PC-3 (cell line): ENCODE results near the gene AFF2. TPM values are rescaled to one million over a fixed set of nuclear protein-coding genes. Genes with fewer than 3 reads are reported as not detected.

Experiments
- ATAC-seq: fragments of 200-7000 bp; cut with Tn5 transposase; 2 replicates; pipeline ENCODE4 v1.9.1; 2020; ENCODE audit warnings: mild to moderate bottlenecking, moderate library complexity
- BruUV-seq: library from RNA; stranded (reverse); fragments of 400-500 nt; replicated peaks from 2 replicates; lab custom pipeline; 2021; lab: Mats Ljungman, UMichigan
- CTCF ChIA-PET: fragments of 300-600 bp; sonication (Branson Sonifier 250); formaldehyde crosslinking; loops from one replicate; lab custom pipeline; 2022; ENCODE audit warnings: antibody characterized with exemption; lab: Charles Lee
- POLR2A ChIA-PET: fragments of 300-600 bp; sonication (Branson Sonifier 250); formaldehyde crosslinking; loops from one replicate; lab custom pipeline; 2022; ENCODE audit warnings: antibody characterized with exemption; ENCODE audit not compliant: unreplicated experiment; lab: Charles Lee
- DNase-seq: peaks from one replicate; pipeline ENCODE4 v3.0.0-alpha.2; 2015
- H2AFZ ChIP-seq: fragments of 300-600 bp; sonication (generic); 2 replicates; pipeline ENCODE4 v1.6.0; 2016; ENCODE audit warnings: antibody characterized with exemption, low read length
- H3F3A ChIP-seq: fragments of 300-600 bp; sonication (generic); one replicate; pipeline ENCODE4 v1.6.0; 2017; ENCODE audit warnings: antibody characterized with exemption, low read length, control low read depth, mild to moderate bottlenecking; ENCODE audit not compliant: unreplicated experiment
- H3K27ac ChIP-seq: fragments of 300-600 bp; sonication (generic); 2 replicates; pipeline ENCODE4 v1.5.1; 2016; ENCODE audit warnings: mild to moderate bottlenecking, low read length
- H3K27me3 ChIP-seq: fragments of 300-600 bp; sonication (generic); 2 replicates; pipeline ENCODE4 v1.6.1; 2016; ENCODE audit warnings: low read length, mixed read lengths
- H3K36me3 ChIP-seq: fragments of 300-600 bp; sonication (generic); 2 replicates; pipeline ENCODE4 v1.6.1; 2016; ENCODE audit warnings: low read depth, mixed run types, low read length, mixed read lengths
- H3K4me1 ChIP-seq: fragments of 300-600 bp; sonication (generic); 2 replicates; pipeline ENCODE4 v1.5.1; 2016; ENCODE audit warnings: low read length; ENCODE audit not compliant: insufficient read depth
- H3K4me2 ChIP-seq: fragments of 300-600 bp; sonication (generic); 2 replicates; pipeline ENCODE4 v1.6.0; 2016; ENCODE audit warnings: low read length
- H3K4me3 ChIP-seq: fragments of 300-600 bp; sonication (generic); 2 replicates; pipeline ENCODE4 v1.5.1; 2016; ENCODE audit warnings: mild to moderate bottlenecking, low read length, mixed read lengths
- H3K79me2 ChIP-seq: fragments of 300-600 bp; sonication (generic); 2 replicates; pipeline ENCODE4 v1.6.1; 2017; ENCODE audit warnings: low read length, mixed read lengths
- H3K9ac ChIP-seq: fragments of 300-600 bp; sonication (generic); 2 replicates; pipeline ENCODE4 v1.6.0; 2016; ENCODE audit warnings: mild to moderate bottlenecking, low read length
- H3K9me2 ChIP-seq: fragments of 300-600 bp; sonication (generic); replicated peaks from 2 replicates; pipeline ENCODE4 v1.6.1; 2016; ENCODE audit warnings: mixed run types, low read length, mixed read lengths
- H3K9me3 ChIP-seq: fragments of 300-600 bp; sonication (generic); 2 replicates; pipeline ENCODE4 v1.6.1; 2016; ENCODE audit warnings: low read length, mixed read lengths
- H4K20me1 ChIP-seq: fragments of 300-600 bp; sonication (generic); 2 replicates; pipeline ENCODE4 v1.6.1; 2016; ENCODE audit warnings: low read length, mixed read lengths
- CTCF ChIP-seq: fragments of 300-600 bp; sonication (generic); conservative IDR thresholded peaks from 2 replicates; pipeline ENCODE4 v1.5.1; 2017; ENCODE audit warnings: antibody characterized with exemption, low read depth, mild to moderate bottlenecking, low read length
- EZH2 ChIP-seq: fragments of 300-600 bp; sonication (generic); IDR thresholded peaks from one replicate; pipeline ENCODE4 v1.6.1; 2017; ENCODE audit warnings: antibody characterized with exemption, mild to moderate bottlenecking, low read length; ENCODE audit not compliant: unreplicated experiment
- EZH2phosphoT487 ChIP-seq: fragments of 300-600 bp; sonication (generic); IDR thresholded peaks from 2 replicates; pipeline ENCODE4 v1.6.1; 2018; ENCODE audit warnings: mild to moderate bottlenecking, antibody characterized with exemption, low read length, borderline replicate concordance
- intact Hi-C: fragments of 100-400 bp; cut with micrococcal nuclease; formaldehyde crosslinking; loops from 2 replicates; pipeline ENCODE4 v1.9.0; 2023
- total RNA-seq: library from RNA; depleted of rRNA; stranded (reverse); fragments of >200 nt; gene quantifications from 2 replicates; pipeline ENCODE4 v1.2.3, GENCODE V29; 2014

Gene AFF2
- total RNA-seq, 1 experiment from 2014 or later, result not detected

GRCh38 chrX:148659481-148659880, 159.1 kb downstream of the AFF2 start:
- Histone ChIP-seq H3K4me2 (no peak overlapping the region), H3K9me2 (no peaks in the 10 kb centered on the region), H3K4me3 (no peak overlapping the region), H3K9me3 (no peaks in the 10 kb centered on the region), H4K20me1 (no peaks in the 10 kb centered on the region), H3K27ac (no peak overlapping the region), H3K9ac (no peak overlapping the region), H3K36me3 (no peaks in the 10 kb centered on the region), H3K79me2 (no peaks in the 10 kb centered on the region), H2AFZ (no peak overlapping the region), H3F3A (no peaks in the 10 kb centered on the region), H3K4me1 (no peaks in the 10 kb centered on the region), H3K27me3 (no peaks in the 10 kb centered on the region)
- ATAC-seq (no peak), DNase-seq (no peak)
- ChIA-PET POLR2A (no interaction called here), CTCF (no interaction called here)
- intact Hi-C loops, result no loop called here
- BruUV-seq, result no TSS peak
- no peak for TF ChIP-seq EZH2phosphoT487
- TF ChIP-seq EZH2, result no peak
- no peak for TF ChIP-seq CTCF

- no peak overlapping the region for H3K27ac ChIP-seq
- H3K9me3 ChIP-seq, result no peaks in the 10 kb centered on the region
- ChIA-PET CTCF (no interaction called here), POLR2A (no interaction called here)
- no peak overlapping the region for H3K4me3 ChIP-seq
- no peak for ATAC-seq
- BruUV-seq, result no TSS peak
- no peaks in the 10 kb centered on the region for H3K27me3 ChIP-seq
- H3K9me2 ChIP-seq, result no peaks in the 10 kb centered on the region
- no peak overlapping the region for H3K9ac ChIP-seq
- no peaks in the 10 kb centered on the region for H3K36me3 ChIP-seq
- intact Hi-C loops, result no loop called here
- H3K79me2 ChIP-seq, result no peaks in the 10 kb centered on the region
- H2AFZ ChIP-seq, result no peak overlapping the region
- DNase-seq, result peak; percentile 2
- no peaks in the 10 kb centered on the region for H3K4me1 ChIP-seq
- TF ChIP-seq EZH2phosphoT487 (no peak), CTCF (no peak), EZH2 (no peak)
- H3F3A ChIP-seq, result no peaks in the 10 kb centered on the region
- H3K4me2 ChIP-seq, result no peak overlapping the region
- H4K20me1 ChIP-seq, result no peaks in the 10 kb centered on the region
Measured at GRCh38 chrX:148661035-148661434, 160.6 kb downstream of the AFF2 start.

- ATAC-seq, result no peak
- POLR2A ChIA-PET, result no interaction called here
- no TSS peak for BruUV-seq
Measured at GRCh38 chrX:148662014-148662413, 161.6 kb downstream of the AFF2 start.

More at GRCh38 chrX:148662014-148662413, 161.6 kb downstream of the AFF2 start:
- H3K27ac ChIP-seq, result no peak overlapping the region
- no peaks in the 10 kb centered on the region for H3K79me2 ChIP-seq
- TF ChIP-seq EZH2 (no peak), CTCF (no peak), EZH2phosphoT487 (no peak)
- H3F3A ChIP-seq, result no peaks in the 10 kb centered on the region
- H3K9me3 ChIP-seq, result no peaks in the 10 kb centered on the region
- no peak overlapping the region for H3K4me2 ChIP-seq
- no peak overlapping the region for H3K9ac ChIP-seq
- no peaks in the 10 kb centered on the region for H3K4me1 ChIP-seq
- H4K20me1 ChIP-seq, result no peaks in the 10 kb centered on the region
- no peak overlapping the region for H2AFZ ChIP-seq
- CTCF ChIA-PET, result no interaction called here
- intact Hi-C loops, result no loop called here
- no peak for DNase-seq
- no peaks in the 10 kb centered on the region for H3K36me3 ChIP-seq
- no peaks in the 10 kb centered on the region for H3K9me2 ChIP-seq
- no peak overlapping the region for H3K4me3 ChIP-seq
- no peaks in the 10 kb centered on the region for H3K27me3 ChIP-seq
